Right ventricle myocardium inferior (tissue), 1 donor: Measurements from ENCODE around the gene TPP1. TPM values are rescaled to one million over a fixed set of nuclear protein-coding genes. Genes with fewer than 3 reads are reported as not detected.

ENCODE experiments used
- total RNA-seq: library from RNA; stranded (reverse); fragmentation: NEBNext Ultra II Directional; extraction: Animal tissue kit (Norgen Biotek cat#: 25700); gene quantifications from one replicate; pipeline ENCODE4 v1.2.1, GENCODE V29; 2021
- donor health status: DM: no; HTN: yes; CAD: no; lungs with severe emphysema.

TPP1 gene
- total RNA-seq, 1 donor from 2014 or later = 81.5 TPM

Other genes starting within 250 kb of the TPP1 start
- gene SMPD1, start 228.9 kb downstream of the TPP1 start, total RNA-seq = 60.6 TPM
- 85.5 TPM for gene APBB1, start 200.3 kb downstream of the TPP1 start, total RNA-seq
- gene HPX, start 178.4 kb downstream of the TPP1 start, total RNA-seq = not detected
- gene TRIM3, start 145.5 kb downstream of the TPP1 start, total RNA-seq = 12.5 TPM
- gene ARFIP2, start 138.1 kb downstream of the TPP1 start, total RNA-seq = 15.1 TPM
- 14.1 TPM for gene TIMM10B, start 137.9 kb downstream of the TPP1 start, total RNA-seq
- 3.9 TPM for gene DNHD1, start 122.1 kb downstream of the TPP1 start, total RNA-seq
- gene RRP8, start 15.8 kb downstream of the TPP1 start, total RNA-seq = 22.9 TPM
- gene ILK, start 15.6 kb downstream of the TPP1 start, total RNA-seq = 233 TPM
- 90.9 TPM for gene TAF10, start 7.2 kb downstream of the TPP1 start, total RNA-seq
- gene DCHS1, start 36.4 kb upstream of the TPP1 start, total RNA-seq = 10.7 TPM
- gene MRPL17, start 63.9 kb upstream of the TPP1 start, total RNA-seq = 44.8 TPM
- not detected for gene OR2AG2, start 152.6 kb upstream of the TPP1 start, total RNA-seq
- not detected for gene OR2AG1, start 163.6 kb upstream of the TPP1 start, total RNA-seq
- not detected for gene OR6A2, start 180.3 kb upstream of the TPP1 start, total RNA-seq
- not detected for gene OR10A5, start 226.3 kb upstream of the TPP1 start, total RNA-seq
- gene OR10A2, start 243.6 kb upstream of the TPP1 start, total RNA-seq = not detected